HEK293 (cell line): ENCODE data around the gene NOLC1.

ENCODE experiments used
- CTCF ChIA-PET: fragments of 350-600 bp; formaldehyde crosslinking; extraction: SDS; loops from one replicate; lab custom pipeline; 2021; ENCODE audit warnings: antibody characterized with exemption; lab: Yijun Ruan, JAX
- POLR2A ChIA-PET: fragments of 300-600 bp; formaldehyde crosslinking; extraction: SDS; loops from one replicate; lab custom pipeline; 2020; ENCODE audit warnings: antibody characterized with exemption, inconsistent platforms; lab: Yijun Ruan, JAX
- H3K27ac ChIP-seq: fragments of 200-500 bp; sonication (Bioruptor generic); 2 replicates; pipeline ENCODE4 v1.5.1; 2014; ENCODE audit warnings: low read depth, low read length, control low read depth, inconsistent platforms; ENCODE audit errors: extremely low read depth
- H3K36me3 ChIP-seq, 2 experiments: fragments of 200-500 bp in 1 of 2; sonication (Bioruptor generic) in 1 of 2; 1 replicate in 1 of 2; 2 replicates in 1 of 2; pipeline ENCODE4 v1.5.1; 2014 to 2017; ENCODE audit warnings: inconsistent platforms in 2 of 2, low read length in 2 of 2; ENCODE audit not compliant: control insufficient read depth in 2 of 2, insufficient read depth in 1 of 2
- H3K4me1 ChIP-seq: fragments of 200-500 bp; sonication (Bioruptor generic); 2 replicates; pipeline ENCODE4 v1.5.1; 2014; ENCODE audit warnings: mild to moderate bottlenecking, low read length, inconsistent platforms; ENCODE audit not compliant: control insufficient read depth, insufficient read depth
- H3K4me3 ChIP-seq: 2 replicates; pipeline ENCODE4 v1.5.1; 2011; ENCODE audit warnings: low read depth, mild to moderate bottlenecking, control low read depth, low read length, moderate library complexity
- H3K9me3 ChIP-seq: fragments of 200-500 bp; sonication (Bioruptor generic); 2 replicates; pipeline ENCODE4 v1.5.1; 2014; ENCODE audit warnings: low read depth, low read length, inconsistent platforms; ENCODE audit not compliant: control insufficient read depth, insufficient read depth
- EGR2 ChIP-seq: fragments of 450-650 bp; formaldehyde crosslinking; IDR thresholded peaks from 2 replicates; pipeline ENCODE4 v1.5.1; 2016; ENCODE audit warnings: low read depth, missing biosample characterization, missing genetic modification characterization
- IKZF3 ChIP-seq: fragments of 450-650 bp; IDR thresholded peaks from 2 replicates; pipeline ENCODE4 v1.5.0; 2018; ENCODE audit warnings: missing biosample characterization, mild to moderate bottlenecking, missing genetic modification characterization, moderate library complexity
- KLF1 ChIP-seq: fragments of 450-650 bp; formaldehyde crosslinking; IDR thresholded peaks from 2 replicates; pipeline ENCODE4 v1.5.1; 2016; ENCODE audit warnings: missing biosample characterization, missing genetic modification characterization
- KLF10 ChIP-seq: fragments of 450-650 bp; IDR thresholded peaks from 2 replicates; pipeline ENCODE4 v1.5.1; 2018; ENCODE audit warnings: missing biosample characterization, mild to moderate bottlenecking, missing genetic modification characterization
- MZF1 ChIP-seq: fragments of 450-650 bp; formaldehyde crosslinking; IDR thresholded peaks from 2 replicates; pipeline ENCODE4 v1.5.1; 2017; ENCODE audit warnings: missing biosample characterization, missing genetic modification characterization, borderline replicate concordance
- OSR2 ChIP-seq: fragments of 450-650 bp; formaldehyde crosslinking; IDR thresholded peaks from 2 replicates; pipeline ENCODE4 v1.5.1; 2016; ENCODE audit warnings: missing biosample characterization, missing genetic modification characterization
- SCRT2 ChIP-seq: fragments of 450-650 bp; formaldehyde crosslinking; IDR thresholded peaks from 2 replicates; pipeline ENCODE4 v1.5.1; 2016; ENCODE audit warnings: missing biosample characterization, missing genetic modification characterization
- WT1 ChIP-seq: fragments of 450-650 bp; formaldehyde crosslinking; IDR thresholded peaks from 2 replicates; pipeline ENCODE4 v1.5.1; 2016; ENCODE audit warnings: missing biosample characterization, missing genetic modification characterization
- ZBTB20 ChIP-seq: fragments of 450-650 bp; formaldehyde crosslinking; IDR thresholded peaks from 2 replicates; pipeline ENCODE4 v1.5.1; 2016; ENCODE audit warnings: missing biosample characterization, missing genetic modification characterization
- ZIC2 ChIP-seq: fragments of 450-650 bp; formaldehyde crosslinking; IDR thresholded peaks from 2 replicates; pipeline ENCODE4 v1.5.1; 2016; ENCODE audit warnings: missing biosample characterization, missing genetic modification characterization
- ZNF133 ChIP-seq: fragments of 450-650 bp; formaldehyde crosslinking; IDR thresholded peaks from 2 replicates; pipeline ENCODE4 v1.5.1; 2016; ENCODE audit warnings: missing biosample characterization, missing genetic modification characterization
- ZNF24 ChIP-seq: fragments of 450-650 bp; formaldehyde crosslinking; IDR thresholded peaks from 2 replicates; pipeline ENCODE4 v1.5.1; 2016; ENCODE audit warnings: missing biosample characterization, missing genetic modification characterization
- ZNF521 ChIP-seq: fragments of 450-650 bp; formaldehyde crosslinking; IDR thresholded peaks from 2 replicates; pipeline ENCODE4 v1.5.1; 2017; ENCODE audit warnings: missing biosample characterization, mild to moderate bottlenecking, missing genetic modification characterization
- ZNF76 ChIP-seq: fragments of 450-650 bp; formaldehyde crosslinking; IDR thresholded peaks from 2 replicates; pipeline ENCODE4; 2016; ENCODE audit warnings: low read depth, missing biosample characterization, missing genetic modification characterization, borderline replicate concordance
- TF ChIP-seq, protein P1 (sequence below): fragments of 450-650 bp; formaldehyde crosslinking; IDR thresholded peaks from 2 replicates; pipeline ENCODE4 v1.5.1; 2017; ENCODE audit warnings: missing biosample characterization, missing genetic modification characterization
- TF ChIP-seq, protein P2 (sequence below): fragments of 450-650 bp; formaldehyde crosslinking; IDR thresholded peaks from 2 replicates; pipeline ENCODE4 v1.5.1; 2016; ENCODE audit warnings: missing biosample characterization, missing genetic modification characterization
- TF ChIP-seq, protein P3 (sequence below): fragments of 450-650 bp; formaldehyde crosslinking; IDR thresholded peaks from 2 replicates; pipeline ENCODE4 v1.5.1; 2016; ENCODE audit warnings: missing biosample characterization, missing genetic modification characterization
- TF ChIP-seq, protein P4 (sequence below): fragments of 450-650 bp; formaldehyde crosslinking; IDR thresholded peaks from 2 replicates; pipeline ENCODE4 v1.5.1; 2017; ENCODE audit warnings: missing biosample characterization, missing genetic modification characterization

NOLC1 gene

DNA sequence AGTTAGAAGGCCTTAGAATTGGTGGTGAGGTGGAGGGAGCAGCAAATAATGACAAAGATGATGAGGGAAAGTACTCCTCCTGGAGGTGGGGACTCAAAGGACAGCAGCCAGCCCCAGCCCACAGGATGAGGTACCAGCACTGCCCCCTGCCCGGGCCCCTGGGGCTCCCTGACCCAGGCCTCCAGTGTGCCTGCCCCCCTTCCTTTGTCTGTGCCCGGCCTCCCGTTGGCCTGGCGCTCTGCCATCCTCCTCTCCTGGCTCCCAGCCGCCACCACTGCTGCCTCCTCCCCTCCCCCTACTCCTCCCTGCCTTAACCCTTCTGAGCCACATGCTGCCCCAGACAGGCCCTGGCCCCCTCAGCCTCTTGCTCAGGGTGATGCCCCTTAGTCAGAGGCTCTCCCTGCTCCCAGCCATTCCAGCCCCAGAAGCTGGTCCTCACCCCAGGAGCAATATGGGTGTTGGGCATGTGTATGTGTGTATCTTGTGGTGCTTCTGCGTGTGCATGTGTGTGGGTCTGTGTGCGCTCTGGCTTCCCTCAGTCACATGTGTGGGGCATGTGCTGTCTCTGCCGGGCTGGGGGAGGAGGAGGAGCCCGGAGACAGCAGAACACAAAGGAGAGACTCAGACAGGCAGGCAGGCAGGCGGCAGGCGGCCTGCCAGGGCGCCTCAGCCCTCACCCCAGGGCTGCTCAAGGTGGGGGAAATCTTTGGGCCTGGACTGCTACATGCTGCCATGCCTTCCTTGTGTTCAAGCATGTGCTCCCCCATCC lies 34.6 kb upstream of the NOLC1 start (continued):
- TF ChIP-seq, protein P1, sequence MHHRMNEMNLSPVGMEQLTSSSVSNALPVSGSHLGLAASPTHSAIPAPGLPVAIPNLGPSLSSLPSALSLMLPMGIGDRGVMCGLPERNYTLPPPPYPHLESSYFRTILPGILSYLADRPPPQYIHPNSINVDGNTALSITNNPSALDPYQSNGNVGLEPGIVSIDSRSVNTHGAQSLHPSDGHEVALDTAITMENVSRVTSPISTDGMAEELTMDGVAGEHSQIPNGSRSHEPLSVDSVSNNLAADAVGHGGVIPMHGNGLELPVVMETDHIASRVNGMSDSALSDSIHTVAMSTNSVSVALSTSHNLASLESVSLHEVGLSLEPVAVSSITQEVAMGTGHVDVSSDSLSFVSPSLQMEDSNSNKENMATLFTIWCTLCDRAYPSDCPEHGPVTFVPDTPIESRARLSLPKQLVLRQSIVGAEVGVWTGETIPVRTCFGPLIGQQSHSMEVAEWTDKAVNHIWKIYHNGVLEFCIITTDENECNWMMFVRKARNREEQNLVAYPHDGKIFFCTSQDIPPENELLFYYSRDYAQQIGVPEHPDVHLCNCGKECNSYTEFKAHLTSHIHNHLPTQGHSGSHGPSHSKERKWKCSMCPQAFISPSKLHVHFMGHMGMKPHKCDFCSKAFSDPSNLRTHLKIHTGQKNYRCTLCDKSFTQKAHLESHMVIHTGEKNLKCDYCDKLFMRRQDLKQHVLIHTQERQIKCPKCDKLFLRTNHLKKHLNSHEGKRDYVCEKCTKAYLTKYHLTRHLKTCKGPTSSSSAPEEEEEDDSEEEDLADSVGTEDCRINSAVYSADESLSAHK (tag by site-specific recombination), result peak; percentile 70
- peak; percentile 55; the same call in 1 of the 2 replicates for TF ChIP-seq EGR2 (tag by site-specific recombination)
- TF ChIP-seq KLF10 (tag by site-specific recombination), result no peak; the same call in 1 of the 2 replicates
- TF ChIP-seq, all 188 proteins: peak for 62

DNA sequence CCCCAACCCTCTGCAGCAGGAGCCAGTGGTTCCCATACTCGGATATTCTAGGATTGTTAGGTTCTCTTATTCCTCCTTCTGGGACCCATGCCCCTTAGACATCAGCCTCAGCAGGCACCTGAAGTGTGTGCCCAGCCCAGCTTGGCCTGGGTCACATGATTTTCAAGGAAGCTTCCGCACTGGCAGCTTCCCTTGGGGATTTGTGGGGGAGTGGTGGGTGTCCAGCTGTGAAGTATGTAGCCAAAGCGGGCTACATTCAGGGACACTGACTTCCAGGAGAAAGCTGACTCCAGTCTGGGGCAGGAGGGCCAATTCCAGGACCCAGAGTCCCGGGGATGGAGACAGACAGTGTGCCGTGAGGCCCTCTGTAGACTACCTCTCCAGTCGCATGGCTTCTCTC lies 33.3 kb upstream of the NOLC1 start:
- H3K27ac ChIP-seq, result peak overlapping the region; percentile 78
- 0 out of 2 replicates have a peak, but pooled peaks have one; percentile 1 for TF ChIP-seq ZNF76 (tag by site-specific recombination)
- TF ChIP-seq EGR2 (tag by site-specific recombination), result peak; percentile 45; the same call in 1 of the 2 replicates
- 0 out of 2 replicates have a peak, but pooled peaks have one; percentile 23 for TF ChIP-seq ZNF24 (tag by site-specific recombination)
- no peak for TF ChIP-seq ZBTB20 (tag by site-specific recombination)
- TF ChIP-seq, protein P2, sequence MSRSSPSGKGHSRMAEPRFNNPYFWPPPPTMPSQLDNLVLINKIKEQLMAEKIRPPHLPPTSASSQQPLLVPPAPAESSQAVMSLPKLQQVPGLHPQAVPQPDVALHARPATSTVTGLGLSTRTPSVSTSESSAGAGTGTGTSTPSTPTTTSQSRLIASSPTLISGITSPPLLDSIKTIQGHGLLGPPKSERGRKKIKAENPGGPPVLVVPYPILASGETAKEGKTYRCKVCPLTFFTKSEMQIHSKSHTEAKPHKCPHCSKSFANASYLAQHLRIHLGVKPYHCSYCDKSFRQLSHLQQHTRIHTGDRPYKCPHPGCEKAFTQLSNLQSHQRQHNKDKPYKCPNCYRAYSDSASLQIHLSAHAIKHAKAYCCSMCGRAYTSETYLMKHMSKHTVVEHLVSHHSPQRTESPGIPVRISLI (tag by site-specific recombination), result no peak
- TF ChIP-seq IKZF3 (tag by site-specific recombination), result peak; percentile 77
- TF ChIP-seq MZF1 (tag by site-specific recombination), result peak; percentile 74; the same call in 1 of the 2 replicates
- no peak for TF ChIP-seq ZNF133 (tag by site-specific recombination)
- TF ChIP-seq WT1 (tag by site-specific recombination), result peak; percentile 39
- TF ChIP-seq OSR2, result peak; percentile 49
- TF ChIP-seq, protein P3, sequence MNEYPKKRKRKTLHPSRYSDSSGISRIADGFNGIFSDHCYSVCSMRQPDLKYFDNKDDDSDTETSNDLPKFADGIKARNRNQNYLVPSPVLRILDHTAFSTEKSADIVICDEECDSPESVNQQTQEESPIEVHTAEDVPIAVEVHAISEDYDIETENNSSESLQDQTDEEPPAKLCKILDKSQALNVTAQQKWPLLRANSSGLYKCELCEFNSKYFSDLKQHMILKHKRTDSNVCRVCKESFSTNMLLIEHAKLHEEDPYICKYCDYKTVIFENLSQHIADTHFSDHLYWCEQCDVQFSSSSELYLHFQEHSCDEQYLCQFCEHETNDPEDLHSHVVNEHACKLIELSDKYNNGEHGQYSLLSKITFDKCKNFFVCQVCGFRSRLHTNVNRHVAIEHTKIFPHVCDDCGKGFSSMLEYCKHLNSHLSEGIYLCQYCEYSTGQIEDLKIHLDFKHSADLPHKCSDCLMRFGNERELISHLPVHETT (tag by site-specific recombination), result no peak
- TF ChIP-seq ZIC2 (tag by site-specific recombination), result peak; percentile 32
- no peak for TF ChIP-seq ZNF521 (tag by site-specific recombination)
- TF ChIP-seq, all 188 proteins: peak for 8
- peak overlapping the region; percentile 71; the same call in 1 of the 2 replicates for H3K4me3 ChIP-seq
- no peaks in the 10 kb centered on the region for H3K36me3 ChIP-seq
- POLR2A ChIA-PET, result interaction anchor here (0.8 kb wide), 1 partner anchor 12 kb away, joined by 3 read pairs; no protein-coding TSS in a partner anchor
- H3K9me3 ChIP-seq, result no peaks in the 10 kb centered on the region
- CTCF ChIA-PET, result interaction anchor here (0.7 to 1.7 kb wide), 3 partner anchors 14 to 46 kb away, joined by 3 to 8 read pairs (median 4); partner anchors contain the start of genes NOLC1 and PPRC1
- peaks cover 40% of the 10 kb centered on the region for H3K4me1 ChIP-seq

DNA sequence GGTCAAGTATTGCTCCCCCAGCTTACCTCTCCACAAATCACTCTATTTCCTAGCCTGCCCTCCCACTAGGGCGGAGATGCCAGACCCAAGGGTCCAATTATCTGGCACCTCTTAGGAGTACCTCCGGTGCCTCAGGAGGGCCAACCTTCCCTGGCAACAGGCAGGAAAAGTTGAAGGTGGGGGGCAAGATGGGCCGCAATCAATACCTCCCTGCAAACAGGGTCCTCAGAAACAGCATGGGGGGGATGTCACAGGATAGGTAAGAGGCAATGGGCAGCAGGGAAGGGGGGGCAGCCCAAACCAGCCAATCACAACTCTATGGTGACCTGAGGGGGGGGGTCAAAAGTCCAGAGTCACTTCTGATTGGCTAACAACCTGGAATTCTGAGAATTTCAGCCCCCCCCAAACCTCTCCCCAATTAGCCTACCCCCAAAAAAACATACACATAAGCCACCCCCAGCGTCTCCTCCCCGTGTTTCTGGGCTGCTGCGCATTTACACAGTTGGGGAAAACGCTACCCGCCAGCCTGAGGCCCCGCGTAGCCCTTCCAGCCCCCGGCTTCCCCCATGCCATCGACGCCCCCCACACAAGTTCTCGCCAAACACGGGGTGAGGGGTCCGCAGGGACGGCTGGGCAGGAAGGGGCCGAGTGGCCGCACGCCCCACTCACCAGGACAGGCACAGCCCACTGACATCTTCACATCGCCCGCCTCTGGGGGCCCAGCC lies 32.6 kb upstream of the NOLC1 start:
- no peaks in the 10 kb centered on the region for H3K36me3 ChIP-seq
- POLR2A ChIA-PET, result no interaction called here
- H3K27ac ChIP-seq, result peak overlapping the region; percentile 88
- H3K9me3 ChIP-seq, result no peaks in the 10 kb centered on the region
- peaks cover 40% of the 10 kb centered on the region for H3K4me1 ChIP-seq
- CTCF ChIA-PET, result interaction anchor here (0.7 to 1.2 kb wide), 2 partner anchors 32 to 47 kb away, joined by 3 to 4 read pairs; partner anchors contain the start of gene NOLC1
- H3K4me3 ChIP-seq, result peak overlapping the region; percentile 71
- TF ChIP-seq, protein P1 (tag by site-specific recombination), result no peak
- TF ChIP-seq SCRT2 (tag by site-specific recombination) (peak; percentile 56; the same call in 1 of the 2 replicates), KLF1 (tag by site-specific recombination) (0 out of 2 replicates have a peak, but pooled peaks have one; percentile 26)
- TF ChIP-seq, protein P4, sequence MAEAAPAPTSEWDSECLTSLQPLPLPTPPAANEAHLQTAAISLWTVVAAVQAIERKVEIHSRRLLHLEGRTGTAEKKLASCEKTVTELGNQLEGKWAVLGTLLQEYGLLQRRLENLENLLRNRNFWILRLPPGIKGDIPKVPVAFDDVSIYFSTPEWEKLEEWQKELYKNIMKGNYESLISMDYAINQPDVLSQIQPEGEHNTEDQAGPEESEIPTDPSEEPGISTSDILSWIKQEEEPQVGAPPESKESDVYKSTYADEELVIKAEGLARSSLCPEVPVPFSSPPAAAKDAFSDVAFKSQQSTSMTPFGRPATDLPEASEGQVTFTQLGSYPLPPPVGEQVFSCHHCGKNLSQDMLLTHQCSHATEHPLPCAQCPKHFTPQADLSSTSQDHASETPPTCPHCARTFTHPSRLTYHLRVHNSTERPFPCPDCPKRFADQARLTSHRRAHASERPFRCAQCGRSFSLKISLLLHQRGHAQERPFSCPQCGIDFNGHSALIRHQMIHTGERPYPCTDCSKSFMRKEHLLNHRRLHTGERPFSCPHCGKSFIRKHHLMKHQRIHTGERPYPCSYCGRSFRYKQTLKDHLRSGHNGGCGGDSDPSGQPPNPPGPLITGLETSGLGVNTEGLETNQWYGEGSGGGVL, result peak; percentile 92
